HuH-7.5 (cell line): ENCODE measurements around the gene PLCB4.

Source experiments
- DNase-seq: peaks from one replicate; pipeline ENCODE4 v3.0.0; 2011; ENCODE audit warnings: low spot score

PLCB4 gene

GRCh38 chr20:9498322-9498721 is 429.4 kb downstream of the PLCB4 start:
- no peak for DNase-seq

- DNase-seq: no peak
Observed at GRCh38 chr20:9499126-9499899, 430.4 kb downstream of the PLCB4 start.

- DNase-seq: no peak
Observed at GRCh38 chr20:9500121-9500520, 431.2 kb downstream of the PLCB4 start.

DNA sequence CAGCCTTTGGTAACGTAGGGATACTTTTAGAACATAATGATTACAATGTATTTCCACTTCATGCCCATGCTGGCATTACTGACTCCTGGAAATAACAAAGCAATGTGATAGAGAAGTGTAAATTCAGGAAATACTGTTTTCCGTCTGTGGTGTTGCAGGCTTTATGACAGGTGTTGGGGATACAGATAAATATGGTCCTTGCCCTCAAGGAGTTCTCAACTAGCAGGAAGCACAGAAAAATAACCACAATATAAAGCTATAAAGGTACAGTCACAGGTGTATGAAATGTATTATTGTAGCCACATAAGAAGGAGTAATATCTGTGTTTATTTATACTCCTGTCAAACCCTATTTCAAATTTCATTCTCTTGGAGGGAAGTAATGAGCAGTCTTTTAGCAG is 432.6 kb downstream of the PLCB4 start:
- no peak for DNase-seq

DNA sequence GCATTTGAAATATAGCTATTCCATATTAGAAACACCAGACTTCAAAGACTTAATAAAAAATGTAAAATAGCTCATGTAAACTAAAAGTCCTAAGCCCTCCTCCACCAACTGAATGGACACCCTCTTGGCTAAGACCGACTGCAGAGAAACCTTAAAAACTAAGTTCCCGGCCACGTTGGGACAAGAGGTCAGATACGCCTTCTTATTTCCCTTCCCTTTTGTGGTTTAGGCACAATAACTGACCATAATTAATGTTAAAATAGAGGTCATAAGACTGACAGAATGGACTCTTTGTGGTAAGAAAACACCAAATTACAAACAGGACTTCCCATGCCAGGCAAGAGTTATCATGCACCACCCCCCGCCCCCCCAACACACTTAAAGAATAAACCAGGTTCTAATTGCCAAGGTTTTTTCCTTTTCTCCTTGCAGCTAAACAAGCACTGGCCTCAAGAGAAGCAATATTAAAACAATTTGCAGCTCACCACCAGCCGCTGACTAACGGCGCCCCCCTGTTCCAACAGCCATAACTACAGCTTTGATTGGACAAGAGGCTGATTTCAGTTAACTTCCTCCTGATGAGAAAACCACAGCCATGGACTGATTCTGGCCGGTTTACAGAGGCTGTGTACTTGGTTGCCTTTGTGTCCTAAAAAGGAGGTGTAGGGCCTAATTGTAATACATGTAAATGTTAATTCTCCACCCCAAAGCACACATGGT is 434.8 kb downstream of the PLCB4 start:
- DNase-seq: no peak

- no peak for DNase-seq
Observed at GRCh38 chr20:9506280-9506821, 437.5 kb downstream of the PLCB4 start.

GRCh38 chr20:9506964-9507369 is 438.1 kb downstream of the PLCB4 start:
- DNase-seq: no peak

- no peak for DNase-seq
Observed at GRCh38 chr20:9507544-9508239, 438.8 kb downstream of the PLCB4 start.

DNA sequence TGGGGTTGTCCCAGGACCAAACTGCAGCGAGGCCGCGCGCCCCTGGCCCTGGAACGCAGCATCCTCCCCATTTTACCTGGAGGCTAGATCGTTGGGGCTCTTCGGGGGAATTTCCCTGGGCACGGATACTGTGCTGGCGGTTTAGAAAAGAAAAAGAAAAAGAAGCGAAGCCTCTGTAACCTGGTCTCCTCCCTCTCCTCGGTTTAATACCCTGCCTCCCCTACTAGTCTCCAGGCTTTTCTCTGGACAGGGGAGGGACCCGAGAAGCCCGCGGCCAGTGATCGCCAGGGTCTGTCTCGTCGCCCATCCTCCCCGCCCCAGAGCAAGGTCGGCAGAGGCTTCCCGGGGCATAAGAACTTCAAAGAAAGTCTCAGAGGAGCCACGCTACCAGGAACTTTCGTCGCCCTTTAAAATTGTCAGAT is 439.4 kb downstream of the PLCB4 start:
- no peak for DNase-seq

- no peak for DNase-seq
Observed at GRCh38 chr20:9508696-9509178, 439.9 kb downstream of the PLCB4 start.

- no peak for DNase-seq
Observed at GRCh38 chr20:9509246-9509645, 440.4 kb downstream of the PLCB4 start.

- DNase-seq: no peak
Observed at GRCh38 chr20:9510911-9511310, 442.0 kb downstream of the PLCB4 start.

DNA sequence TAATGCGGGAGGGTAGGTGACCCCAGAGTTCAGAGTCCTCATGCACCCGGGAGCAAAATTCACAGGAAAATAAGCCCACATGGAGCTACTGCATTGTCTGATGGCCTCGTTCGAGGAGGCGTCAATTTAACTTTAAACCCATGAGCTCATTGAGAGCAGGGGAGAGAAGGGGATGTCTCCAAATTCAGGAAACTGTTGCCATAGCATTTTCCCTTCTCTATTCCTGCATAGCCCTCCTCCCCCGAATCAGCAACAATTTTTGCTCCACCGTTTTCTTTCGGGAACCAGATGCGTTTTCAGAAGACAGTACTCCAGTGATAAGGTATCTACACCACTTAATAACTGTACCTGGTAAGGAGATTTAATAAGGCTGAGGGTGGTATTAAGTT is 445.2 kb downstream of the PLCB4 start:
- DNase-seq: no peak

DNA sequence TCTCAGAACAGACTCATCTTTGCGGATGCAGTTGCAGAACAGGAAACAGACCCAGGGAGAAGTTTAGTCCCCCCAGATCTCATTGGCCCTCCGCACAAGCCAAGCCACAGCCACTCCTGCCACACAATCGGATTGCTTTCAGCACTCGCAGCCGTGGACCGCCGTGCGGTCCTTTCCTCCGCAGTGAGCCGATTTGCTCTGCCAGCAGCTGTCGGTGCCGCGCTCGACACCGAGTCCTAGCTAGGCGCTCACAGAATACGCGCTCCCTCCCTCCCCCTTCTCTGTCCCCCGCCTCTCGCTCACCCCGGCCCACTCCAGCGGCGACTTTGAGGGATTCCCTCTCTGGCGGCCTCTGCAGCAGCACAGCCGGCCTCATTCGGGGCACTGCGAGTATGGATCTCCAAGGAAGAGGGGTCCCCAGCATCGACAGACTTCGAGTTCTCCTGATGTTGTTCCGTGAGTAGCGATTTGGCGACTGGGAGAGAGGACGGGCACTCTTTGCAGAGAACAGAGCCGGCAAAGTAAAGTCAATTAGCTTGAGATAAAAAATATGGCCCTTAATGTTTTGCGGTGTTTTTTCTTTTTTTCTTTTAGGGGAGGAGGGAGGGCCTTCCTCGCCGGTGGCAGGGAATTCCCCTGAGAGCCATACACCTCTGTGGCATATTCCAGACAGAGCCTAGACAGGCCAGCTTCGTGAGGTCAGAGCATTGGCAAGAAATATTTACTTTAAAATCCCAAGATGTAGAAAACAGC is 445.8 kb downstream of the PLCB4 start, which contains the start of gene LAMP5:
TSS of gene LAMP5 (plus strand) at position 130 of the 753 bp plus-strand sequence. CDS start at position 393, 263 bp downstream.
- DNase-seq: peak; percentile 65

DNA sequence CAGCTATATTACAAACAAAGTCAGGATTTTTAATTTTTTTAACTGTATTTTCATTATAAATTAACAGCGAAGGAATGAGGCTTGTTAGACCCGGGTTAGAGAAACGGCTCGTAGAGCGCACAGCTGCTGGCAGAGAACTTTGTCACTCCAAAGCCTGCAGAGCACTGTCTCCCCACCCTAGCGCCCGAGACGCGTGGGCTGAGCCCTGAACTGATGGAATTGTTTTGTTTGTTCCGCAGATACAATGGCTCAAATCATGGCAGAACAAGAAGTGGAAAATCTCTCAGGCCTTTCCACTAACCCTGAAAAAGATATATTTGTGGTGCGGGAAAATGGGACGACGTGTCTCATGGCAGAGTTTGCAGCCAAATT is 446.3 kb downstream of the PLCB4 start:
- no peak for DNase-seq

DNA sequence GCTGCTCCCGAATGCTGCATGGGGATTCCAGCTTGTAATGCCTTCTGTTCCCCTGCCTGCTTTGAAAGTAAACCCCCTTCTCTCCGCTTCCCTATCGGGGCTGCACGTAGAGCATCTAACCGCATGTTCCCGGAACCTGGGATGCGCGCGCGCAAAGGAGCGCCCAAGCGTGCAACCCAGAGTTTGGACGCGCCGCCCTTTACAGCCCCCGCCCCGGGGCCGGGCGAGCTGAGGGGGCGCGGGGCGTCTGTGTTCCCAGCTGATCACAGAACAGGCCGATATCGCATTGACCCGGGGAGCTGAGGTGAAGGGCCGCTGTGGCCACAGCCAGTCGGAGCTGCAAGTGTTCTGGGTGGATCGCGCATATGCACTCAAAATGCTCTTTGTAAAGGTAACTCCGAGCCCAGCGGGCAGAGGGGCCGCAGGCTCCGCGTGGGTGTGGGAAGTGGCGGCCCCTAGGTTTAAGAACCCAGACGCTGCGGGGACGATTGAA is 446.9 kb downstream of the PLCB4 start:
- DNase-seq: no peak

DNA sequence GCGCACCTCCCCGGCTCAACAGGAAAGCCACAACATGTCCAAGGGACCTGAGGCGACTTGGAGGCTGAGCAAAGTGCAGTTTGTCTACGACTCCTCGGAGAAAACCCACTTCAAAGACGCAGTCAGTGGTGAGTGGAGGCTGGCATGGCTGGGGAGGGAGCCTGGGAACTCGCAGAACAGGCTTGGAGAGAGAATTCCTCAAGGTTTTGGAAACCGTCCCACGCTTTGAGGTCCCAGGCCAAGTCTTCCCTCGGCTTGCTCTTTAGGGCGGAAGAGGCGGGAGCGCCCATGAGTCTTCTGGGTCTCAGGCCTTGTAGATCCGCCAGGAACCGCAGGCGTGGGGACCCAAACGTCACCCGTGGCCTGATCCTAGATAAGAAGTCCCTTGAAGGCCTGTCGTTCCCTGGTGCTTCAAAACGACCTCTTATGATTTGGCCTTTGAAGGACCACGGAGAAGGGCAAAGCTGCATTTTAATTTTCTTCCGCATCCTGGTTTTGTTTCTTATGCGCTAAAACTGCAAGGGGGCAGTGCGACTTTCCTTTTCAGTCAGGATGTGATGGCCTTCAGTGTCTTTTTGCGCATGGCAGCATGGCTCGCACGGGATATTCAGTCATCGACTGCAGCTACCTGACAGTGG is 447.5 kb downstream of the PLCB4 start:
- DNase-seq: no peak

GRCh38 chr20:9517297-9518162 is 448.6 kb downstream of the PLCB4 start:
- DNase-seq: no peak

- DNase-seq: no peak
Observed at GRCh38 chr20:9518576-9519175, 449.8 kb downstream of the PLCB4 start.

GRCh38 chr20:9520086-9520485 is 451.2 kb downstream of the PLCB4 start:
- DNase-seq: no peak
